ENCODE measurements around the gene PTPRE.

The PTPRE gene

DNA sequence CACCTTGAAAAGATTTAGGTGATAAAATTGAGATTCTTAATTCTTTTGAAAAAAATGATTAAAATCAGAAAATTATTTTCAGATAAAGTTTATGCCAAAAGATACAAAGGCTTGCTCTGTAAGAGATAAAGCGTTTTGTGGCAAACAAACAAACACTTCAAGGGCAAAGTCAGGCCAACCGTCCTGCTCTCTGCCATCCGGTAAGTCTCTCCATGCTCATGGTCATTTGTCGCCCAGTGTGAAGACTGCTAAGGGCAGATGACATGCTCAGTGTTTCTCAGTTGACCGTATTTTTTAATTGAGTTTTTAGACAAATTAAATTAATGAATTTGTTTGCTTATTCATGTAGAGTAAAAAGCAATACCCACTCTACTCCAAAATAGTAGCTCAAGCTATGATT, 60.0 kb downstream of the PTPRE start:
- ChIA-PET CTCF (interaction anchor here (0.7 kb wide), 1 partner anchor 45 kb away, joined by 3 read pairs; no protein-coding TSS in a partner anchor), POLR2A (no interaction called here)
- no peak for DNase-seq (ENCODE audit: extremely low spot score)
- TF ChIP-seq, protein P1, sequence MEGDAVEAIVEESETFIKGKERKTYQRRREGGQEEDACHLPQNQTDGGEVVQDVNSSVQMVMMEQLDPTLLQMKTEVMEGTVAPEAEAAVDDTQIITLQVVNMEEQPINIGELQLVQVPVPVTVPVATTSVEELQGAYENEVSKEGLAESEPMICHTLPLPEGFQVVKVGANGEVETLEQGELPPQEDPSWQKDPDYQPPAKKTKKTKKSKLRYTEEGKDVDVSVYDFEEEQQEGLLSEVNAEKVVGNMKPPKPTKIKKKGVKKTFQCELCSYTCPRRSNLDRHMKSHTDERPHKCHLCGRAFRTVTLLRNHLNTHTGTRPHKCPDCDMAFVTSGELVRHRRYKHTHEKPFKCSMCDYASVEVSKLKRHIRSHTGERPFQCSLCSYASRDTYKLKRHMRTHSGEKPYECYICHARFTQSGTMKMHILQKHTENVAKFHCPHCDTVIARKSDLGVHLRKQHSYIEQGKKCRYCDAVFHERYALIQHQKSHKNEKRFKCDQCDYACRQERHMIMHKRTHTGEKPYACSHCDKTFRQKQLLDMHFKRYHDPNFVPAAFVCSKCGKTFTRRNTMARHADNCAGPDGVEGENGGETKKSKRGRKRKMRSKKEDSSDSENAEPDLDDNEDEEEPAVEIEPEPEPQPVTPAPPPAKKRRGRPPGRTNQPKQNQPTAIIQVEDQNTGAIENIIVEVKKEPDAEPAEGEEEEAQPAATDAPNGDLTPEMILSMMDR (IDR thresholded peaks at IDR 0.05; ENCODE audit: control extremely low read depth, extremely low read depth, low read depth, missing control alignments) = no peak

DNA sequence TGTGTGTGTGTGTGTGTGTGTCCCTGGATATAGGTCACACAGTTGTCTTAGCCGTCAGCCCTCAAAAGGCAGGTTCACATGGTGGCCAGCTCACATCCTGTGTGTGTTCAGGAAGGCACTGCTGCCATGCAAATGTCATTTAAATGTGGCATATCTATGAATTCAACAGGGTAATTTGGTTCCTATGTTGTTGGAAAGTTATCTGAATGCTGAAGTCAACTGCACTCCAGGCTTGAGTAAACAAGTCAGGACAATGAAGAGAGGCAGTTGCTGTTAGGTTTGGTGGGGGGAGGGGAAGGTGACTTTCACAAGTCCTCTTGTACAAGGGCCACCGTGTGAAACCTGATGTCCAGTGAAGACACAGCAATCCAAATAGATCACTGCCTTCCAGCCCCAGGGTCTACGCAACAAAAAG, 61.1 kb downstream of the PTPRE start:
- no peak for DNase-seq (ENCODE audit: extremely low spot score)
- TF ChIP-seq, protein P1 (IDR thresholded peaks at IDR 0.05; ENCODE audit: control extremely low read depth, extremely low read depth, low read depth, missing control alignments) = no peak
- POLR2A ChIA-PET = no interaction called here
- CTCF ChIA-PET = no interaction called here

DNA sequence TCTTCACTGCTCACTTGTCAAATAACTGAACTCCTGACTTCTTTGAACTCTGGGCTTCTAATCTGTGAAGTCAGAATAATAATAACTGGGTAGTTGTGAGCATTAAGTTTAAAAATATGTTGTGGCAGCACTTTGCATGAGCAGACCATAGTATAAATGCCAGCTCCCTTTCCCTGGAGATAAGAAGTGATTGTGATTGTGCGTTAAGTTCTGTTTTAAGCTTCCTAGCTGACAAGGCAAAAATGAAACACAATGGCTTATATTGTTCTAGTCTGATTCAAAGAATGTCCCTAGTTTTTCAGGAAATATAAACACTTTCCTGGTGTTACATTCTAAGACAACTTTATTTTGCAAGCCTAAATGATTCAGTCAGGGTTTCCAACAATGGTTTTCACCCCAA, 61.8 kb downstream of the PTPRE start:
- POLR2A ChIA-PET = no interaction called here
- DNase-seq (ENCODE audit: extremely low spot score) = no peak
- TF ChIP-seq, protein P1 (IDR thresholded peaks at IDR 0.05; ENCODE audit: control extremely low read depth, extremely low read depth, low read depth, missing control alignments) = no peak
- CTCF ChIA-PET = no interaction called here

DNA sequence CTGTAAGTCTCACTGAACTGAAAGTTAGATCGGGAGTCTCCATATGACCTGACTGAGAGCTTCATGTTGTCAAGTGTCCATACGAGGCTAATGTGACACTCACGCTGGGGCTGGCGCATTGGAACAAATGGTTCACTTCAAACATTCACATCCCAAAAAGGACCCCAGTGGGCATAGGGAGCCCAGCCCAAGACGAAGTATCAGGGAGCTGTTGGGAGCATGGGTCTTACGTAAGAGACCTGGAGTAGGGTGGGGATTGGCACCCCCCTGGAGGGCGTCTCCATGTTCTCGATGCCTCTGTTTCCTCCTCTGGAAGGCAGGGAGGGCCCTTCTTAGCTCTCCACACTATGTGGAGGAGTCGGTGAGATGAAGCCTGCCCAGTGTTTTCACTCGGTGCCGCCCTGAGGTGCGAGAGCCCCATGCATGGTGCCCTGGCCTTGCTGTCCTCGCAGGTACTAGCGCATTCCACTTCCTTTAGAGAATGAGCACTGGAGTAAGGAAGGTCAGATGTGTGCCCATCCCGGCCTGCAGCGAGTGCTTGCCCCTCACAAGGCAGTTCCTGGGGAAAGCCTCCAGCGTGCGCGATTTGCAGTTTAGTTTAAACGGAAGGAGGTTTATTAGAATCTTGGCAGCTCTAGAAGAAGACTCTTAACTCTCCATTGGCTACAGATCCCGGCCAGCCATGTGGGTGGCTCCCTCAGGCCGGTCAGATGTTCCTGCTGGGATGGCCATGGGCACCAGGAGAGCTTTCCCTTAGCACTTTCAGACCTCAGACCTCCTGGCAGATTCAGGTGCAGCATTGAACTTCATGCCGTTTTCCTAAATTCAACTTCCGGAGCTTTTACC, 64.4 kb downstream of the PTPRE start:
- ChIA-PET CTCF (interaction anchor here (1.1 kb wide), 1 partner anchor 64 kb away, joined by 3 read pairs; no protein-coding TSS in a partner anchor), POLR2A (no interaction called here)
- TF ChIP-seq, protein P1 (IDR thresholded peaks at IDR 0.05; ENCODE audit: control extremely low read depth, extremely low read depth, low read depth, missing control alignments) = no peak
- DNase-seq (ENCODE audit: extremely low spot score) = no peak

DNA sequence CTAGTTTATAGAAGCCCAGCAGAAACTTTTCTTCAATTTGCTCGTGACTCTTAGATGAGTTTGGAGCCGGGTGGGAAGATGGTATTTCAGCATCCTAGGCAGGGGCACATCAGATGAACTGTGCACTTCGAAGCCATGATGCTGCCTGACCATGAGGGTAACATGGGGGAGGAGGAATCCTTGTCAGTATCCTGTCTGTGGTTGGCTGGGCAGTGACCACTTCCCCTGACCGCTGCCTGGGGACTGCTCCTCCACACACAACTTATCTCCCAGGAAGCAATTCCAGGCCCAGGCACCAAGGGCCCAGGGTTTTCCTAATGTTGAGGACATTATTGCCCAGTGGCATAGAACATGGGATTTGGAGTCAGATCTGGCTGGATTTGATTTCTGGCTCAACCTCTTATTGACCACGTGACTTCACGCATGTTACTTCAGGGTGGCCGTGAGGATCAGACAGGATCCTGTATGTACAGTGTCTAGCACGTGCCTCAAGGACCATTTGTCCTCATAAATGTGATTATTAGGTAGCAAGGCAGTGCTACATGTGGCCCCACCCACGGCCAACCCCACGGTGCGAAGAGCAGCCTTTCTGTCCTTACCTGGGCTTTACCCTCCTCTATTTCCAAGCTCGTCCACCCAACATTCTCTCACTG, 65.2 kb downstream of the PTPRE start:
- ChIA-PET POLR2A (no interaction called here), CTCF (no interaction called here)
- TF ChIP-seq, protein P1 (IDR thresholded peaks at IDR 0.05; ENCODE audit: control extremely low read depth, extremely low read depth, low read depth, missing control alignments) = no peak
- DNase-seq (ENCODE audit: extremely low spot score) = no peak

DNA sequence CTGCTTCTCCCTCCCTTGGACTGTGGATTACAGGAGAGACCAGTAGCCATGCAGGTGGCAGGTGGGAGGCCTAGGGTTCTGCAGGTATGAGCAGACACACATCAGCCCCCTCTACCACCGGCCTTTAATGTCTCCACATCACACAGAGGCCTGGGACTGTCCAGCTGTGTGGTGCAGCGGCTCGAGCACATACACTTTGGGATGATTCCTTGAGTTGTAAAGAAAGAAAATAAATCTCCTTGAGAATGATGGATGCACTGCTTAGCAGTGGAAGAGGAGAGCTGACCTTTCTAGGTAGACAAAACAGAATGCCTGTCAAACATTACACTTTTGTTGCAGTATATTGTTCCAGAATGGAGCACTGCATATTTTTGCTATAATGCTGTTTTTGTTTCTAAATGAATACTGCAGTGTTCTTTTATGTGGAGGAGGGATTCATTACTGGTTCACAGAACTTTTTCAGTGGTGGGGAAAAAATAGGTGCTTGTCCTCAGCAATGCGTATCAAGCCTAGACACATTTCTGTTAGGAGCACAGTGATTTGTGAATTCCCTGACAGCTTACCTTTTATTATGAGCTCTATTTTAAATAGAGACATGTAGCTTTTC, 66.0 kb downstream of the PTPRE start:
- TF ChIP-seq, protein P1 (IDR thresholded peaks at IDR 0.05; ENCODE audit: control extremely low read depth, extremely low read depth, low read depth, missing control alignments) = no peak
- CTCF ChIA-PET = no interaction called here
- POLR2A ChIA-PET = no interaction called here
- DNase-seq (ENCODE audit: extremely low spot score) = no peak
